PC-3 (cell line): ENCODE measurements around the gene TC2N. TPM values are rescaled to one million over a fixed set of nuclear protein-coding genes. Genes with fewer than 3 reads are reported as not detected.
A peak's percentile ranks its signal among the peaks of the same experiment; 100 is the strongest.

Experiments used
- ATAC-seq: fragments of 200-7000 bp; cut with Tn5 transposase; 2 replicates; pipeline ENCODE4 v1.9.1; 2020; ENCODE audit warnings: mild to moderate bottlenecking, moderate library complexity
- BruUV-seq: library from RNA; stranded (reverse); fragments of 400-500 nt; replicated peaks from 2 replicates; lab custom pipeline; 2021; lab: Mats Ljungman, UMichigan
- CTCF ChIA-PET: fragments of 300-600 bp; sonication (Branson Sonifier 250); formaldehyde crosslinking; loops from one replicate; lab custom pipeline; 2022; ENCODE audit warnings: antibody characterized with exemption; lab: Charles Lee
- POLR2A ChIA-PET: fragments of 300-600 bp; sonication (Branson Sonifier 250); formaldehyde crosslinking; loops from one replicate; lab custom pipeline; 2022; ENCODE audit warnings: antibody characterized with exemption; ENCODE audit not compliant: unreplicated experiment; lab: Charles Lee
- DNase-seq: peaks from one replicate; pipeline ENCODE4 v3.0.0-alpha.2; 2015
- H2AFZ ChIP-seq: fragments of 300-600 bp; sonication (generic); 2 replicates; pipeline ENCODE4 v1.6.0; 2016; ENCODE audit warnings: antibody characterized with exemption, low read length
- H3F3A ChIP-seq: fragments of 300-600 bp; sonication (generic); one replicate; pipeline ENCODE4 v1.6.0; 2017; ENCODE audit warnings: antibody characterized with exemption, low read length, control low read depth, mild to moderate bottlenecking; ENCODE audit not compliant: unreplicated experiment
- H3K27ac ChIP-seq: fragments of 300-600 bp; sonication (generic); 2 replicates; pipeline ENCODE4 v1.5.1; 2016; ENCODE audit warnings: mild to moderate bottlenecking, low read length
- H3K27me3 ChIP-seq: fragments of 300-600 bp; sonication (generic); 2 replicates; pipeline ENCODE4 v1.6.1; 2016; ENCODE audit warnings: low read length, mixed read lengths
- H3K36me3 ChIP-seq: fragments of 300-600 bp; sonication (generic); 2 replicates; pipeline ENCODE4 v1.6.1; 2016; ENCODE audit warnings: low read depth, mixed run types, low read length, mixed read lengths
- H3K4me1 ChIP-seq: fragments of 300-600 bp; sonication (generic); 2 replicates; pipeline ENCODE4 v1.5.1; 2016; ENCODE audit warnings: low read length; ENCODE audit not compliant: insufficient read depth
- H3K4me2 ChIP-seq: fragments of 300-600 bp; sonication (generic); 2 replicates; pipeline ENCODE4 v1.6.0; 2016; ENCODE audit warnings: low read length
- H3K4me3 ChIP-seq: fragments of 300-600 bp; sonication (generic); 2 replicates; pipeline ENCODE4 v1.5.1; 2016; ENCODE audit warnings: mild to moderate bottlenecking, low read length, mixed read lengths
- H3K79me2 ChIP-seq: fragments of 300-600 bp; sonication (generic); 2 replicates; pipeline ENCODE4 v1.6.1; 2017; ENCODE audit warnings: low read length, mixed read lengths
- H3K9ac ChIP-seq: fragments of 300-600 bp; sonication (generic); 2 replicates; pipeline ENCODE4 v1.6.0; 2016; ENCODE audit warnings: mild to moderate bottlenecking, low read length
- H3K9me2 ChIP-seq: fragments of 300-600 bp; sonication (generic); replicated peaks from 2 replicates; pipeline ENCODE4 v1.6.1; 2016; ENCODE audit warnings: mixed run types, low read length, mixed read lengths
- H3K9me3 ChIP-seq: fragments of 300-600 bp; sonication (generic); 2 replicates; pipeline ENCODE4 v1.6.1; 2016; ENCODE audit warnings: low read length, mixed read lengths
- H4K20me1 ChIP-seq: fragments of 300-600 bp; sonication (generic); 2 replicates; pipeline ENCODE4 v1.6.1; 2016; ENCODE audit warnings: low read length, mixed read lengths
- EZH2 ChIP-seq: fragments of 300-600 bp; sonication (generic); IDR thresholded peaks from one replicate; pipeline ENCODE4 v1.6.1; 2017; ENCODE audit warnings: antibody characterized with exemption, mild to moderate bottlenecking, low read length; ENCODE audit not compliant: unreplicated experiment
- EZH2phosphoT487 ChIP-seq: fragments of 300-600 bp; sonication (generic); IDR thresholded peaks from 2 replicates; pipeline ENCODE4 v1.6.1; 2018; ENCODE audit warnings: mild to moderate bottlenecking, antibody characterized with exemption, low read length, borderline replicate concordance
- intact Hi-C: fragments of 100-400 bp; cut with micrococcal nuclease; formaldehyde crosslinking; loops from 2 replicates; pipeline ENCODE4 v1.9.0; 2023
- total RNA-seq: library from RNA; depleted of rRNA; stranded (reverse); fragments of >200 nt; gene quantifications from 2 replicates; pipeline ENCODE4 v1.2.3, GENCODE V29; 2014
- TF ChIP-seq, protein P1 (sequence below): fragments of 300-600 bp; sonication (generic); conservative IDR thresholded peaks from 2 replicates; pipeline ENCODE4 v1.5.1; 2017; ENCODE audit warnings: antibody characterized with exemption, low read depth, mild to moderate bottlenecking, low read length

The TC2N gene
- total RNA-seq, 1 experiment from 2014 or later, result 6.2 TPM

DNA sequence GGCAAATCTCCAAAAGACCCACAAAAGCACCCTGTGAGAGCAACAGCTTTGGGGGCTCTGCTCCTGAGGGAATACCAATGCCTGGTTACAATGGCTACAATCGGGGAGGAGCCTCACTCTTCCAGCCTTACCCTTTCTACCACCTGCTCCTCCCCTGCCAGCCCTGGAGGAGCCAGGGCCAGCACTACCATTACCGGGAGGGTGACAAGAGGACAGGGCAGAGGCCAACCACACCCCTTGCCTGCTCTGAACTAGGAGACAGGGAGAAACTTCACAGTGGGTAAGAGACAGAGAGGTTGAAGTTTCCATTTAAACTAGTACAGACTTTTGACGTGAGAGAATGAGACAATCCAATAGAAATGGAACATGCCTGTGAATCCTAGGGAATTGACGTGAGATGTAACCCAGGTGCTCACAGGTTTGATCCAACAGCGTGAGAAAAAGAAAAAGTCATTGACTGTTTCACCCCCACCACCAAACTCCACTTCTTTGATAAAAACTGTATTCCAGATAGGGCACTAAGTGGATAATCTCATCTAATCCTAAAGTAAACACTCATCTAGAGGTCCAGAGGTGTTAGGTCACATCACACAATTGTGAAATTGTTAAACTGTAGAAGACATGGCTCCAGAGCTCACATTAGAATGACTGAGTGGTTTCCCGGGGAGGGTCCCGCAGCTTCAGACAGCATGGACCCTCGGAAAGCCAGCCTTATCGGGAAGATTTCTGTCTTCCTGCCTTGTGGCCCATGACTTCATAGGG, 8.4 kb upstream of the TC2N start:
- no peaks in the 10 kb centered on the region for H3K9me3 ChIP-seq
- POLR2A ChIA-PET, result no interaction called here
- H3K4me2 ChIP-seq, result no peak overlapping the region
- no peak overlapping the region for H3K4me3 ChIP-seq
- ATAC-seq (no peak), DNase-seq (no peak)
- H2AFZ ChIP-seq, result no peak overlapping the region
- no peaks in the 10 kb centered on the region for H3K36me3 ChIP-seq
- H3K9me2 ChIP-seq, result no peaks in the 10 kb centered on the region
- peaks cover 27% of the 10 kb centered on the region for H3K4me1 ChIP-seq
- TF ChIP-seq EZH2 (no peak), EZH2phosphoT487 (no peak)
- TF ChIP-seq, protein P1, sequence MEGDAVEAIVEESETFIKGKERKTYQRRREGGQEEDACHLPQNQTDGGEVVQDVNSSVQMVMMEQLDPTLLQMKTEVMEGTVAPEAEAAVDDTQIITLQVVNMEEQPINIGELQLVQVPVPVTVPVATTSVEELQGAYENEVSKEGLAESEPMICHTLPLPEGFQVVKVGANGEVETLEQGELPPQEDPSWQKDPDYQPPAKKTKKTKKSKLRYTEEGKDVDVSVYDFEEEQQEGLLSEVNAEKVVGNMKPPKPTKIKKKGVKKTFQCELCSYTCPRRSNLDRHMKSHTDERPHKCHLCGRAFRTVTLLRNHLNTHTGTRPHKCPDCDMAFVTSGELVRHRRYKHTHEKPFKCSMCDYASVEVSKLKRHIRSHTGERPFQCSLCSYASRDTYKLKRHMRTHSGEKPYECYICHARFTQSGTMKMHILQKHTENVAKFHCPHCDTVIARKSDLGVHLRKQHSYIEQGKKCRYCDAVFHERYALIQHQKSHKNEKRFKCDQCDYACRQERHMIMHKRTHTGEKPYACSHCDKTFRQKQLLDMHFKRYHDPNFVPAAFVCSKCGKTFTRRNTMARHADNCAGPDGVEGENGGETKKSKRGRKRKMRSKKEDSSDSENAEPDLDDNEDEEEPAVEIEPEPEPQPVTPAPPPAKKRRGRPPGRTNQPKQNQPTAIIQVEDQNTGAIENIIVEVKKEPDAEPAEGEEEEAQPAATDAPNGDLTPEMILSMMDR, result no peak
- H3K27ac ChIP-seq, result no peak overlapping the region
- no peaks in the 10 kb centered on the region for H3F3A ChIP-seq
- CTCF ChIA-PET, result no interaction called here
- H3K27me3 ChIP-seq, result 0 out of 2 replicates have a peak, but pooled peaks cover 7% of the 10 kb centered on the region
- H3K79me2 ChIP-seq, result no peaks in the 10 kb centered on the region
- H3K9ac ChIP-seq, result no peak overlapping the region
- BruUV-seq, result no TSS peak
- intact Hi-C loops, result no loop called here
- no peaks in the 10 kb centered on the region for H4K20me1 ChIP-seq

- TF ChIP-seq, protein P1, result no peak
- 0 out of 2 replicates have a peak, but pooled peaks have one; percentile 28 for TF ChIP-seq EZH2phosphoT487
- H3F3A ChIP-seq, result no peaks in the 10 kb centered on the region
- intact Hi-C loops, result no loop called here
- H3K4me2 ChIP-seq, result no peak overlapping the region
- no peaks in the 10 kb centered on the region for H3K79me2 ChIP-seq
- 0 out of 2 replicates have a peak, but pooled peaks cover 7% of the 10 kb centered on the region for H3K27me3 ChIP-seq
- no peak overlapping the region for H3K9ac ChIP-seq
- no peak overlapping the region for H3K4me3 ChIP-seq
- H2AFZ ChIP-seq, result no peak overlapping the region
- CTCF ChIA-PET, result no interaction called here
- H3K36me3 ChIP-seq, result no peaks in the 10 kb centered on the region
- peak overlapping the region; percentile 55 for H3K27ac ChIP-seq
- ATAC-seq, result peak; percentile 43; the same call in 1 of the 2 replicates
- no peaks in the 10 kb centered on the region for H4K20me1 ChIP-seq
- peaks cover 34% of the 10 kb centered on the region for H3K4me1 ChIP-seq
- no peaks in the 10 kb centered on the region for H3K9me2 ChIP-seq
- peak; percentile 53 for DNase-seq
- POLR2A ChIA-PET, result no interaction called here
- no peaks in the 10 kb centered on the region for H3K9me3 ChIP-seq
- BruUV-seq, result no TSS peak
Measured at GRCh38 chr14:91873471-91874415, 6.4 kb upstream of the TC2N start.
